GM19395 (cell line): Measurements from ENCODE around the gene MORC3.
A peak's percentile ranks its signal among the peaks of the same experiment; 100 is the strongest.
"Not testable (repeated sequence)": the region's sequence is repeated elsewhere in the genome, so short reads cannot be mapped to it uniquely, and the experiment has no call there.

Experiments used
- ATAC-seq: cut with Tn5 transposase; IDR thresholded peaks from one replicate; pipeline ENCODE4 v1.9.1; 2021; ENCODE audit warnings: mild to moderate bottlenecking, moderate library complexity; ENCODE audit not compliant: unreplicated experiment

MORC3 gene

GRCh38 chr21:36319767-36320420, at the start of gene MORC3:
Gene MORC3 (plus strand): TSS chr21:36320197. CDS start chr21:36320265, 68 bp downstream.
- ATAC-seq, result peak; percentile 87

- not testable (repeated sequence) for ATAC-seq
Observed at GRCh38 chr21:36270786-36271695, 49.0 kb upstream of the MORC3 start.

GRCh38 chr21:36274128-36274527, 45.9 kb upstream of the MORC3 start:
- ATAC-seq, result no peak

- ATAC-seq, result no peak
Observed at GRCh38 chr21:36282568-36283230, 37.3 kb upstream of the MORC3 start.

- not testable (repeated sequence) for ATAC-seq
Observed at GRCh38 chr21:36283231-36283622, 36.8 kb upstream of the MORC3 start.

GRCh38 chr21:36288651-36289243, 31.2 kb upstream of the MORC3 start:
- no peak for ATAC-seq

GRCh38 chr21:36291509-36291908, 28.5 kb upstream of the MORC3 start:
- no peak for ATAC-seq

- no peak for ATAC-seq
Observed at GRCh38 chr21:36297406-36297937, 22.5 kb upstream of the MORC3 start.

- ATAC-seq, result peak; percentile 98
Observed at GRCh38 chr21:36297938-36298572, 21.9 kb upstream of the MORC3 start.

- no peak for ATAC-seq
Observed at GRCh38 chr21:36306872-36307534, 13.0 kb upstream of the MORC3 start.

GRCh38 chr21:36310016-36310415, 10.0 kb upstream of the MORC3 start:
- peak; percentile 80 for ATAC-seq

GRCh38 chr21:36313446-36313845, 6.6 kb upstream of the MORC3 start:
- not testable (repeated sequence) for ATAC-seq

- not testable (repeated sequence) for ATAC-seq
Observed at GRCh38 chr21:36316045-36316444, 4.0 kb upstream of the MORC3 start.

- ATAC-seq, result no peak
Observed at GRCh38 chr21:36316872-36317484, 3.0 kb upstream of the MORC3 start.

- ATAC-seq, result not testable (repeated sequence)
Observed at GRCh38 chr21:36319406-36319766, 611 bp upstream of the MORC3 start.

- ATAC-seq, result peak; percentile 56
Observed at GRCh38 chr21:36320421-36321324, 676 bp downstream of the MORC3 start.

GRCh38 chr21:36321325-36322082, 1.5 kb downstream of the MORC3 start:
- no peak for ATAC-seq

- ATAC-seq, result no peak
Observed at GRCh38 chr21:36322083-36322424, 2.1 kb downstream of the MORC3 start.
